ENCODE data around the gene SHROOM3. TPM values are rescaled to one million over a fixed set of nuclear protein-coding genes. Genes with fewer than 3 reads are reported as not detected.

The SHROOM3 gene
- total RNA-seq, 1 experiment from 2014 or later: 27.6 TPM

DNA sequence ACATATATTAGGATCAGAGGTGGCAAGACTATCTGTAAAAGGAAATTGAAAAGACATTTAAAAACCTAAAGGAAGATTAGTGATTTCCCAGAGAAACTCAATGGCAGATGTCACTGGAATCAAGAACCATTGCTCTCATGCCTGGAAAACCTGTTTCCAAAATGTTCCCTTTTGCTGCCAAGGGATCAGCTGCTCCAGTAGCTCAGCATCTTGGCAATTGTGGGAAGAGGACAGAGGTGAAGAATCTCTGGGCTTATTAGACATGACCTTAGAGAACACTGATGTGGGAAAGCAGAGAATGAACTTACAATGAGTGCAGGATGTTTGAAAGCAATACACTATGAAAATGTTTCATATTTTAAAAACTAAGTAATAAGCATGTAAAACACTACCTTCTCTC, 98.3 kb downstream of the SHROOM3 start:
- DNase-seq: no peak
- Histone ChIP-seq H3K9me3 (ENCODE audit: control insufficient read depth, low read depth, low read length) (no peaks in the 10 kb centered on the region), H2AK5ac (ENCODE audit: insufficient read length, low read length) (no peak overlapping the region), H2BK120ac (ENCODE audit: low read depth, low read length, poor library complexity, severe bottlenecking) (no peak overlapping the region), H3K56ac (ENCODE audit: insufficient read length, low read depth, low read length) (no peak overlapping the region), H4K20me1 (ENCODE audit: control insufficient read depth, insufficient read depth, insufficient read length) (no peaks in the 10 kb centered on the region), H2BK12ac (ENCODE audit: insufficient read length, low read depth, low read length) (no peak overlapping the region), H3T11ph (ENCODE audit: low read length) (no peak overlapping the region), H3K4me2 (ENCODE audit: insufficient read depth, insufficient read length, low read length) (no peak overlapping the region), H2BK15ac (ENCODE audit: low read depth, low read length) (no peak overlapping the region), H3K9ac (ENCODE audit: extremely low read depth, insufficient read length, low read length) (no peak overlapping the region), H4K8ac (replicated peaks; ENCODE audit: insufficient read length, low read depth, low read length) (no peak overlapping the region), H4K91ac (ENCODE audit: insufficient read length, low read depth, low read length) (no peak overlapping the region), H3K27me3 (ENCODE audit: insufficient read depth, low read length) (no peaks in the 10 kb centered on the region), H3K27ac (ENCODE audit: insufficient read length, low read depth, low read length) (no peak overlapping the region), H3K14ac (ENCODE audit: insufficient read depth, low read length) (no peak overlapping the region), H2AFZ (ENCODE audit: low read length) (no peak overlapping the region), H3K4ac (ENCODE audit: low read depth, low read length) (no peak overlapping the region), H3K23me2 (ENCODE audit: insufficient read length, low read depth, low read length, poor library complexity, severe bottlenecking) (no peaks in the 10 kb centered on the region), H3K23ac (ENCODE audit: insufficient read length, low read depth, low read length) (no peak overlapping the region), H3K18ac (ENCODE audit: insufficient read length, low read depth, low read length) (no peak overlapping the region), H2BK20ac (ENCODE audit: low read depth, low read length, poor library complexity, severe bottlenecking) (no peak overlapping the region), H3K4me1 (ENCODE audit: insufficient read depth, low read length) (peaks cover 7% of the 10 kb centered on the region; the same call in 1 of the 2 replicates), H2BK5ac (ENCODE audit: insufficient read length, low read length) (no peak overlapping the region), H3K79me1 (ENCODE audit: insufficient read depth, low read depth, low read length, poor library complexity, severe bottlenecking) (no peaks in the 10 kb centered on the region), H4K5ac (ENCODE audit: insufficient read length, low read depth, low read length) (no peak overlapping the region), H3K79me2 (ENCODE audit: insufficient read depth, low read length) (no peaks in the 10 kb centered on the region)
- TF ChIP-seq, protein P1, sequence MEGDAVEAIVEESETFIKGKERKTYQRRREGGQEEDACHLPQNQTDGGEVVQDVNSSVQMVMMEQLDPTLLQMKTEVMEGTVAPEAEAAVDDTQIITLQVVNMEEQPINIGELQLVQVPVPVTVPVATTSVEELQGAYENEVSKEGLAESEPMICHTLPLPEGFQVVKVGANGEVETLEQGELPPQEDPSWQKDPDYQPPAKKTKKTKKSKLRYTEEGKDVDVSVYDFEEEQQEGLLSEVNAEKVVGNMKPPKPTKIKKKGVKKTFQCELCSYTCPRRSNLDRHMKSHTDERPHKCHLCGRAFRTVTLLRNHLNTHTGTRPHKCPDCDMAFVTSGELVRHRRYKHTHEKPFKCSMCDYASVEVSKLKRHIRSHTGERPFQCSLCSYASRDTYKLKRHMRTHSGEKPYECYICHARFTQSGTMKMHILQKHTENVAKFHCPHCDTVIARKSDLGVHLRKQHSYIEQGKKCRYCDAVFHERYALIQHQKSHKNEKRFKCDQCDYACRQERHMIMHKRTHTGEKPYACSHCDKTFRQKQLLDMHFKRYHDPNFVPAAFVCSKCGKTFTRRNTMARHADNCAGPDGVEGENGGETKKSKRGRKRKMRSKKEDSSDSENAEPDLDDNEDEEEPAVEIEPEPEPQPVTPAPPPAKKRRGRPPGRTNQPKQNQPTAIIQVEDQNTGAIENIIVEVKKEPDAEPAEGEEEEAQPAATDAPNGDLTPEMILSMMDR (conservative IDR thresholded peaks at IDR 0.05): no peak
- no peak overlapping the region for H3K27ac Mint-ChIP-seq
- H3K27me3 Mint-ChIP-seq (ENCODE audit: low read depth): no peaks in the 10 kb centered on the region
- no peak overlapping the region for H3K4me3 Mint-ChIP-seq
- peaks cover 19 to 27% of the 10 kb centered on the region in 2 experiments for H3K4me1 Mint-ChIP-seq
- no peaks in the 10 kb centered on the region for H3K9me3 Mint-ChIP-seq
- no peaks in the 10 kb centered on the region; a peak in 2 of 7 replicates for H3K36me3 Mint-ChIP-seq (ENCODE audit: insufficient read depth in 1 of 3, low read depth in 3 of 3)
